Karpas-422 (cell line): ENCODE data around the gene ALDH2. TPM values are rescaled to one million over a fixed set of nuclear protein-coding genes. Genes with fewer than 3 reads are reported as not detected.
"Not testable (repeated sequence)": the region's sequence is repeated elsewhere in the genome, so short reads cannot be mapped to it uniquely, and the experiment has no call there.

Experiments used
- DNase-seq: peaks from one replicate; pipeline ENCODE4 v3.0.0-alpha.2; 2015
- H2AFZ ChIP-seq: fragments of 200-600 bp; sonication (generic); 2 replicates; pipeline ENCODE4 v1.6.1; 2014; ENCODE audit warnings: antibody characterized with exemption, low read length, mixed read lengths
- H3K27ac ChIP-seq: fragments of 200-600 bp; sonication (generic); 2 replicates; pipeline ENCODE4 v1.5.1; 2014; ENCODE audit warnings: mild to moderate bottlenecking, low read length, moderate library complexity
- H3K27me3 ChIP-seq: fragments of 200-600 bp; sonication (generic); 2 replicates; pipeline ENCODE4 v1.6.1; 2014; ENCODE audit warnings: low read length, mixed read lengths
- H3K36me3 ChIP-seq: fragments of 200-600 bp; sonication (generic); 2 replicates; pipeline ENCODE4 v1.6.1; 2014; ENCODE audit warnings: low read length, mixed read lengths; ENCODE audit not compliant: insufficient read depth
- H3K4me1 ChIP-seq: fragments of 200-600 bp; sonication (generic); 2 replicates; pipeline ENCODE4 v1.6.1; 2014; ENCODE audit warnings: mild to moderate bottlenecking, low read length, mixed read lengths
- H3K4me2 ChIP-seq: fragments of 200-600 bp; sonication (generic); 2 replicates; pipeline ENCODE4 v1.6.1; 2014; ENCODE audit warnings: low read length, low read depth, mild to moderate bottlenecking; ENCODE audit not compliant: poor library complexity, severe bottlenecking
- H3K4me3 ChIP-seq: fragments of 200-600 bp; sonication (generic); 2 replicates; pipeline ENCODE4 v1.5.1; 2014; ENCODE audit warnings: mild to moderate bottlenecking, antibody characterized with exemption, low read length, mixed read lengths
- H3K79me2 ChIP-seq: fragments of 200-600 bp; sonication (generic); 2 replicates; pipeline ENCODE4 v1.6.1; 2014; ENCODE audit warnings: mild to moderate bottlenecking, low read length, mixed read lengths
- H3K9ac ChIP-seq: fragments of 200-600 bp; sonication (generic); 2 replicates; pipeline ENCODE4 v1.6.0; 2014; ENCODE audit warnings: low read length
- H3K9me2 ChIP-seq: fragments of 200-600 bp; sonication (generic), shearing (Covaris generic); replicated peaks from 2 replicates; pipeline ENCODE4 v1.6.0; 2014; ENCODE audit warnings: mild to moderate bottlenecking, low read length, moderate library complexity; ENCODE audit not compliant: insufficient read depth
- H3K9me3 ChIP-seq: fragments of 300-700, 200-600 bp; sonication (generic); 2 replicates; pipeline ENCODE4 v1.6.1; 2014; ENCODE audit warnings: low read length, mixed read lengths
- H4K20me1 ChIP-seq: fragments of 200-600 bp; sonication (generic); 2 replicates; pipeline ENCODE4 v1.6.1; 2014; ENCODE audit warnings: mild to moderate bottlenecking, antibody characterized with exemption, low read length, low read depth; ENCODE audit not compliant: insufficient read depth
- total RNA-seq: library from RNA; depleted of rRNA; stranded (reverse); fragments of >200 nt; shearing (Covaris generic); gene quantifications from 2 replicates; pipeline ENCODE4 v1.2.3, GENCODE V29; 2014; ENCODE audit warnings: low replicate concordance

The ALDH2 gene
- total RNA-seq, 1 experiment from 2014 or later: 69.0 TPM

- no peak overlapping the region for H3K9ac ChIP-seq
These were observed 51.6 kb downstream of the ALDH2 start for GRCh38 chr12:111818340-111818739.

GRCh38 chr12:111819191-111820158 lies 52.7 kb downstream of the ALDH2 start:
- DNase-seq: peak; percentile 91
- Histone ChIP-seq H2AFZ (no peak overlapping the region), H3K4me1 (peaks cover 64% of the 10 kb centered on the region), H3K9me2 (no peaks in the 10 kb centered on the region), H3K79me2 (no peaks in the 10 kb centered on the region), H3K9ac (peak overlapping the region; percentile 57), H3K9me3 (no peaks in the 10 kb centered on the region), H4K20me1 (no peaks in the 10 kb centered on the region), H3K27me3 (no peaks in the 10 kb centered on the region), H3K36me3 (no peaks in the 10 kb centered on the region), H3K4me2 (peak overlapping the region; percentile 74), H3K27ac (peak overlapping the region; percentile 98), H3K4me3 (peak overlapping the region; percentile 32)

More at GRCh38 chr12:111818340-111818739, 51.6 kb downstream of the ALDH2 start:
- Histone ChIP-seq H3K27me3 (no peaks in the 10 kb centered on the region), H3K36me3 (no peaks in the 10 kb centered on the region), H4K20me1 (no peaks in the 10 kb centered on the region), H3K4me2 (no peak overlapping the region), H3K4me3 (no peak overlapping the region), H3K79me2 (no peaks in the 10 kb centered on the region), H2AFZ (no peak overlapping the region), H3K4me1 (peaks cover 54% of the 10 kb centered on the region), H3K9me2 (no peaks in the 10 kb centered on the region), H3K9me3 (no peaks in the 10 kb centered on the region), H3K27ac (peak overlapping the region; percentile 98)
- no peak for DNase-seq

GRCh38 chr12:111820828-111821227 lies 54.1 kb downstream of the ALDH2 start:
- not testable (repeated sequence) for H3K36me3 ChIP-seq, H3K79me2 ChIP-seq, H3K9ac ChIP-seq, H4K20me1 ChIP-seq, H3K4me3 ChIP-seq, H3K9me2 ChIP-seq, DNase-seq, H3K9me3 ChIP-seq, H2AFZ ChIP-seq, H3K27me3 ChIP-seq
- Histone ChIP-seq H3K27ac (peak overlapping the region; percentile 98), H3K4me2 (peak overlapping the region; percentile 74), H3K4me1 (peaks cover 67% of the 10 kb centered on the region)

GRCh38 chr12:111822886-111823285 lies 56.2 kb downstream of the ALDH2 start:
- H3K36me3 ChIP-seq: no peaks in the 10 kb centered on the region
- DNase-seq: no peak
- no peaks in the 10 kb centered on the region for H3K27me3 ChIP-seq
- H4K20me1 ChIP-seq: no peaks in the 10 kb centered on the region
- H3K9ac ChIP-seq: peak overlapping the region; percentile 58
- H3K9me3 ChIP-seq: no peaks in the 10 kb centered on the region
- H3K9me2 ChIP-seq: no peaks in the 10 kb centered on the region
- H3K27ac ChIP-seq: peak overlapping the region; percentile 84
- no peak overlapping the region for H2AFZ ChIP-seq
- peaks cover 71% of the 10 kb centered on the region for H3K4me1 ChIP-seq
- no peaks in the 10 kb centered on the region for H3K79me2 ChIP-seq
- H3K4me3 ChIP-seq: peak overlapping the region; percentile 51; the same call in 1 of the 2 replicates
- H3K4me2 ChIP-seq: peak overlapping the region; percentile 68

- no peaks in the 10 kb centered on the region for H3K36me3 ChIP-seq
- H3K27ac ChIP-seq: peak overlapping the region; percentile 84
- H3K4me2 ChIP-seq: peak overlapping the region; percentile 68
- H3K4me3 ChIP-seq: peak overlapping the region; percentile 51
- H3K9ac ChIP-seq: peak overlapping the region; percentile 58
- H3K4me1 ChIP-seq: peaks cover 62% of the 10 kb centered on the region
- no peaks in the 10 kb centered on the region for H3K27me3 ChIP-seq
- no peaks in the 10 kb centered on the region for H3K79me2 ChIP-seq
- DNase-seq: no peak
- no peaks in the 10 kb centered on the region for H4K20me1 ChIP-seq
- no peak overlapping the region; the same call in 1 of the 2 replicates for H2AFZ ChIP-seq
- no peaks in the 10 kb centered on the region for H3K9me2 ChIP-seq
- H3K9me3 ChIP-seq: no peaks in the 10 kb centered on the region
These were observed 57.2 kb downstream of the ALDH2 start for GRCh38 chr12:111823891-111824290.

- H3K27me3 ChIP-seq, H3K79me2 ChIP-seq, H3K9me3 ChIP-seq, H4K20me1 ChIP-seq, H3K9me2 ChIP-seq, H3K36me3 ChIP-seq: not testable (repeated sequence)
- Histone ChIP-seq H2AFZ (peak overlapping the region; percentile 37; the same call in 1 of the 2 replicates), H3K4me2 (peak overlapping the region; percentile 68), H3K4me1 (peaks cover 58% of the 10 kb centered on the region), H3K27ac (peak overlapping the region; percentile 84), H3K9ac (peak overlapping the region; percentile 58), H3K4me3 (peak overlapping the region; percentile 51)
- DNase-seq: peak; percentile 70
These were observed 57.6 kb downstream of the ALDH2 start for GRCh38 chr12:111824312-111824711.

- no peak overlapping the region for H3K9ac ChIP-seq
These were observed 58.8 kb downstream of the ALDH2 start for GRCh38 chr12:111825509-111825908.

GRCh38 chr12:111826316-111826715 lies 59.6 kb downstream of the ALDH2 start:
- Histone ChIP-seq H2AFZ (no peak overlapping the region), H3K27ac (no peak overlapping the region), H3K36me3 (no peaks in the 10 kb centered on the region), H3K9me3 (no peaks in the 10 kb centered on the region), H3K4me1 (peaks cover 44% of the 10 kb centered on the region), H3K9ac (no peak overlapping the region), H3K79me2 (no peaks in the 10 kb centered on the region), H3K4me3 (no peak overlapping the region), H3K27me3 (no peaks in the 10 kb centered on the region), H3K9me2 (no peaks in the 10 kb centered on the region), H3K4me2 (no peak overlapping the region), H4K20me1 (no peaks in the 10 kb centered on the region)
- no peak for DNase-seq

More at GRCh38 chr12:111825509-111825908, 58.8 kb downstream of the ALDH2 start:
- no peaks in the 10 kb centered on the region for H3K36me3 ChIP-seq
- no peak overlapping the region for H3K4me2 ChIP-seq
- no peaks in the 10 kb centered on the region for H3K9me3 ChIP-seq
- no peak overlapping the region for H3K27ac ChIP-seq
- H3K9me2 ChIP-seq: no peaks in the 10 kb centered on the region
- no peak overlapping the region for H3K4me3 ChIP-seq
- no peak overlapping the region for H2AFZ ChIP-seq
- H4K20me1 ChIP-seq: no peaks in the 10 kb centered on the region
- no peak for DNase-seq
- no peaks in the 10 kb centered on the region for H3K27me3 ChIP-seq
- H3K79me2 ChIP-seq: no peaks in the 10 kb centered on the region
- H3K4me1 ChIP-seq: peaks cover 46% of the 10 kb centered on the region
